ENCODE measurements around the gene ATPAF2.
"Not testable (repeated sequence)": the region's sequence is repeated elsewhere in the genome, so short reads cannot be mapped to it uniquely, and the experiment has no call there.

The ATPAF2 gene

GRCh38 chr17:18008496-18009268, 30.3 kb downstream of the ATPAF2 start:
- DNase-seq, result no peak

DNA sequence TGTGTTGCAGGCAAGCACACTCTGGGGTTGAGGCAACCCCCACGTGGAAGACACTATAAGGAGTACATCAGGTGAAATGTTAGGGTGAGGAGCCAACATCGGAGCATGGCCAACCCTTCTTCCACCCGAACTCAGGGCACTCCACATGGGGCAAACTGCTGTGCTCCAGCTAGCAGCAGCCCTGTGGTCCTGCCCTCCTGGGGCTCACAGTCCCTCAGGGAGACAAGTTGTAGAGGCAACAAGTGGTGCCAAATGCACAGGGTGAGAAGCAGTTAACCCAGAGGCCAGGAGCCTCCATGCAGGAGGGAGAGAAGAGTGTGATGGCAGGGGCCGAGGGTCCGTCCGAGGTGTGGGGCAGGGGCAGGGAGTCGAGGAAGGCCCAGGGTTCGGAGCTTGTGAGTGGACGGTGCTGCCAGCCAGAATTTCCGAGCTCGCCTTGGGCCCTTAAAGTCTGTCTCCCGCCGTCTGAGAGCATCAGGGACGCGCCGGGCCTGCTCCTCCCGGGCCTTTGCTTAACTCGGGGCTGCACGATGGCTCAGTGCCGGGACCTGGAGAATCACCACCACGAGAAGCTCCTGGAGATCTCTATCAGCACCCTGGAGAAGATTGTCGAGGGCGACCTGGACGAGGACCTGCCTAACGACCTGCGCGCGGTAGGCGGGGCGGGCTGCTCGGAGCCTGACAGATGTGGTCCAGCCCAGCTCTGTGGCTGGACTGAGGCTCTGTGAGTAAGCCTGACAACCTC, 32.3 kb downstream of the ATPAF2 start:
- no peak for DNase-seq

DNA sequence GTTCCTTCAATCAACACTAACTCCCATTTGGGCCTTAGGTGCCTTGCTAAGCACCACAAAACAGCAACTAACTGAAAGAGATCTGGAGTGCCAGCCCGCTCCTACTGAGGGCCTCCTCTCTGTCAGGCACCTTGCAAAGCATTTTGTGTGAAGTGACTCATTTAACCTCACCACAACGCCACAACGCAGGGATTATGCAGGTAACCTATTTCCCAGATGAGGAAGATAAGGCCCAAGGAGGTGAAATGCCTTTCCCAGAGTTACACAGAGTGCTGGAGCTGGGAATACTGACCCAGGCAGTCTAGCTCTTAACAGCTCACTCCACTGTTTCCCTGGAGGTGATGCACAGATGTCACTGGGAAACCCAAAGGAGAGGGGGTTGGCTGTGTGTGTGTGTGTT, 33.5 kb downstream of the ATPAF2 start:
- DNase-seq, result no peak

GRCh38 chr17:18004884-18005305, 34.1 kb downstream of the ATPAF2 start:
- DNase-seq, result peak; percentile 9

GRCh38 chr17:18004345-18004744, 34.6 kb downstream of the ATPAF2 start:
- peak; percentile 95 for DNase-seq

DNA sequence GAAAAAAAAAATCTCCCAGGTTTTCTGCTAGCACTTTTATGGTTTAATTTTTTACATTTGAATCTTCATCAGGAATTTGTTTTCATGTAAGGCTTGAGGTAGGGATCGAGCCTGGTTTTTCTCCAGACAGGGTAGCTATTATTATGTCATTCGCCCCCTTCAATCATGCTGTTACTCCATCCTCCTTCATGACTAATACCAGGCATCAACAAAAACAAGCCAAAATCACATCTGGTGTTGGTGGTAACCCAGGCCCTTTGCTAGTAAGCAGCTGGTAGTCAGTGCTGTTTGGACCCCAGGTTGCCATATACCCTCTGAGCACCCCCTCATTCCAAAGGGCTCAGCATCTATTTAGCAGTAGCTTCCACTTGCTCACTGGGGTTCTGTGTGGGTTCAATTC, 36.8 kb downstream of the ATPAF2 start:
- no peak for DNase-seq

GRCh38 chr17:18000030-18000408, 38.9 kb downstream of the ATPAF2 start:
- DNase-seq, result no peak

DNA sequence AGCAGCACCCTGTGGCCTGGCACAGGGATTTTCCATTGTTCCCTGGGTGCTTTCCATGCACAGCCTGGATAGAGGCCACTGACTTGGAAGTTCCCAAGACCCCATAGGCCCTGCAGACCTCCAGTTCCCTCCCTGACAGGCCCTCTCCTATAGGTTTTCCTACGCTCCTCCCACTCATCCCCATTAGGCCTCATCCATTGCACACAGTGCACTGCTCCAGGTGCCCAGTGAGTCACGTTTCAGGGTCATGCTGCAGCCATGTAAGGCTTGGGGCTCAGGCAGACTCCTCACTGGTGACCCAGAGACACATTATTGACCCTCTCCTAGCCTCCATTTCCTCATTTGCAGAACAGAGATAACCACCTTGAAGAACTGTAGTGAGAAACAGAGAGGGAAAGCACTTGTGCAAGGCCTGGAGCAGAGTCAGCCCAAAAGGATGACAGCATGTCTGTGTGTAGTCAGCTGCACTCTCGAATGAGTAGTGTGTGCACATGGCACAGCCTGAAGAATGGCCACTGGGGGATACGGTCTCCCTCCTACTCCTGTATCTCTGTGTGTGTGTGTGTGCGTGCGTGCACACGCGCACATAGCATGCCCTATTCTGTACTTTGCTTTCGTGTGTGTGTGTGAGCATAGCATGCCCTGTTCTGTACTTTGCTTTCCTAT, 39.5 kb downstream of the ATPAF2 start:
- DNase-seq, result no peak

- DNase-seq, result no peak
Observed at GRCh38 chr17:17998934-17999333, 40.0 kb downstream of the ATPAF2 start.

- not testable (repeated sequence) for DNase-seq
Observed at GRCh38 chr17:17995887-17996286, 43.1 kb downstream of the ATPAF2 start.

- DNase-seq, result peak; percentile 9
Observed at GRCh38 chr17:17994271-17995069, 44.5 kb downstream of the ATPAF2 start.

- no peak for DNase-seq
Observed at GRCh38 chr17:17993852-17994251, 45.1 kb downstream of the ATPAF2 start.

DNA sequence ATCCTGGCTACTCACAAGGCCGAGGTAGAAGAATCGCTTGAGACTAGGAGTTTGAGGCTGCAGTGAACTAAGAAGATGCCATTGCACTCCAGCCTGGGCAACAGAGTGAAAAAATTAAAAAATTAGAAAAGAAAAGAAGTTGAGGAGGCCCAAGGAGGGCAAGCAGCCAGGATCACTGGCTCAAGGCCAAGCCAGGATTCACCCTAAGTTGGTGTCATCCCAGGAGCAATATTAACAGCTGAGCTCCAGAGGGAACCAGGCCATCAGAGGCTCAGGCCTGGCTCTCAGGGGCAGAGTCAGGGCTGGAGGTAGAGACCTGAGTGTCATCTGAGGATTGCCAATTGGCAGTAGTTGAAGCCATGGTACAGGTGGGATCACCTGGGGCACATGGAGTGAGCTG, 45.6 kb downstream of the ATPAF2 start:
- DNase-seq, result no peak

DNA sequence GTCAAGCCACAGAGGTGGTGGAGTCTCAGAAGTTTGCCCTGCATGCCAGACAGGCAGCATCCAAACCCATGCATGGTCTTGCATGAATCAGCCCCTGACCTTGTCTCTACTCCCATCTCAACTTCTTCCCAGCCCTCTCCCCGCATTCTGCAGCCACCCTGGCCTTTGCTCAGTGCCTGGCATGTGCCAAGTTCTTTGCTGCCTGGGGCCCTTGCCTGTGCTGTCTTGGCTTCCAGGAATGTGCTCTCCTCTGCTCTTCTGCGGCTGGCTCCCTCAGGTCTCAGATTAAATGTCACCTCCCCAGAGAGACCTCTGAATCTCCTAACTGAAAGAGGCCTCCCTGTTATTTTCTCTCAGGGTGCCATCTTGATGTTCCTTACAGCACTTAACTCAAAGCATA, 48.7 kb downstream of the ATPAF2 start:
- no peak for DNase-seq

- no peak for DNase-seq
Observed at GRCh38 chr17:17989618-17990017, 49.4 kb downstream of the ATPAF2 start.

- DNase-seq, result no peak
Observed at GRCh38 chr17:17989081-17989480, 49.9 kb downstream of the ATPAF2 start.

DNA sequence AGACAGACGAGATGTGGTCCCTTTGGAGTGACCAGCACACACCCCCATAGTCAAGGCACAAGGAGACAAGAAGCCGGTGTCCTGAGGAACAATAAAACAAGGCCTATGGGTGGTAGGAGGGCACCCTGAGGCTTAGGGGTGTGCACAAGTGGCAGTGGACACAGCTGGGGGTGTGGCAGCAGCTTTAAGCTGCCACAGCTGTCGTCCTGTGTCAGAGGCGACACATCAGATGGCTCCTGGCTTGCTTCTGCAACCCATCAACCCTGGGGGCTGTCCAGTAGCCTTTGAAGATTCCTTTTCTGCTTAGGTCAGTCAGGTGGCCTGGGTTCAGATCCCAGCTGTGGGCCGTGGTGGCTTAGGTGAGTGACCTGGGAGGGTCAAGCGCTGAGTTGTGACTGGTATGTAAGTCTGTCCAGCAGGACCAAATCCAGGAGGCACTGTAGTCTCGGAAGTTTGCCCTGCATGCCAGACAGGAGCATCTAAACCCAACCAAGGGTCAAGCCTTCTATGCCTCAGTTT, 50.5 kb downstream of the ATPAF2 start:
- DNase-seq, result no peak

- no peak for DNase-seq
Observed at GRCh38 chr17:17987901-17988300, 51.1 kb downstream of the ATPAF2 start.

GRCh38 chr17:17987187-17987896, 51.6 kb downstream of the ATPAF2 start:
- DNase-seq, result no peak

DNA sequence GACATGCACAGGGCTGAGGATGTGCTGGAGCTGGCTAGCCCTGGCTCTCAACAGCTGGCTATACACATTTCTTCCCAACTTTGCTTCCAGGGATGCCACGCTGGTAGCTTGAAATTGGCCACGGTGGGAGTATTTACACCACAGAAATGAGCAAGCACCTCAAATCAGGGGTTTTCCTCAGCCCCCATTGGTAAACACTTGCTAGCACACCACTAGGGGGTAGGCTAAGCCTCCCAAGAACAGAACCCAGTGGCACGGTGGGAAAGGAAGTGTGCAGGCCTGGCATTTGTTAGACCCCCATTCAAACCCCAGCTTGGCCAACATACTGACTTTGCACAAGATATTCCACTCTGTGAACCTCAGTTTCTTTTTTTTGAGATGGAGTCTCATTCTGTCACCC, 53.4 kb downstream of the ATPAF2 start:
- DNase-seq, result no peak

- DNase-seq, result no peak
Observed at GRCh38 chr17:17985153-17985552, 53.8 kb downstream of the ATPAF2 start.

- no peak for DNase-seq
Observed at GRCh38 chr17:17983776-17984175, 55.2 kb downstream of the ATPAF2 start.

Data from NCI-H1105 treated with DMSO at 0.1 percent for 48 hours (cell line).